ENCODE data around the gene TRRAP.

TRRAP gene

GRCh38 chr7:98921608-98922372, 43.5 kb downstream of the TRRAP start:
- in situ Hi-C loops (cut with HindIII; ENCODE audit: low pct_unique_long_range_greater_than_20kb, low sequenced_read_pairs), result no loop called here
- no peak for DNase-seq (ENCODE audit: low read depth in 1 of 2, low spot score in 1 of 2)
- no peak for TF ChIP-seq JUND (IDR thresholded peaks at IDR 0.05; ENCODE audit: low read depth)

GRCh38 chr7:98922392-98923187, 44.3 kb downstream of the TRRAP start:
- no peak for TF ChIP-seq JUND (IDR thresholded peaks at IDR 0.05; ENCODE audit: low read depth)
- peak in 1 of 2 experiments; percentile 10 for DNase-seq (ENCODE audit: low read depth in 1 of 2, low spot score in 1 of 2)
- in situ Hi-C loops (cut with HindIII; ENCODE audit: low pct_unique_long_range_greater_than_20kb, low sequenced_read_pairs), result no loop called here

GRCh38 chr7:98923512-98923911, 45.2 kb downstream of the TRRAP start:
- in situ Hi-C loops (cut with HindIII; ENCODE audit: low pct_unique_long_range_greater_than_20kb, low sequenced_read_pairs), result no loop called here
- no peak for TF ChIP-seq JUND (IDR thresholded peaks at IDR 0.05; ENCODE audit: low read depth)
- DNase-seq (ENCODE audit: low read depth in 1 of 2, low spot score in 1 of 2), result no peak

DNA sequence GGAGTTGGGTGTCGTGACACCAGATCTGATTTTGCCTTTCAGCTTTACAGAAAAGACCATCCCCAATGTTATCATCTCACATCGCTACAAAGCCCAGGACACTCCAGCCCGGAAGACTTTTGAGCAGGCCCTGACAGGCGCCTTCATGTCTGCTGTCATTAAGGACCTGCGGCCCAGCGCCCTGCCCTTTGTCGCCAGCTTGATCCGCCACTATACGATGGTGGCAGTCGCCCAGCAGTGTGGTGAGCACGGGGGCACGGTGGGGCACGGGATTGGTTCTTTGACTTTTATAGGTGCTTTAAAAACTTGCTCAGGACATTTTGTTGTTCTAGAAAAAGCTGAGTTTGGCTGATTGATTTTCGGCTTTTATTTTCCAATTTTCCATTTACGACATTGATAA, 48.8 kb downstream of the TRRAP start:
- no peak for DNase-seq (ENCODE audit: low read depth in 1 of 2, low spot score in 1 of 2)
- no peak for TF ChIP-seq JUND (IDR thresholded peaks at IDR 0.05; ENCODE audit: low read depth)
- in situ Hi-C loops (cut with HindIII; ENCODE audit: low pct_unique_long_range_greater_than_20kb, low sequenced_read_pairs), result no loop called here

- no peak for DNase-seq (ENCODE audit: low read depth in 1 of 2, low spot score in 1 of 2)
- in situ Hi-C loops (cut with HindIII; ENCODE audit: low pct_unique_long_range_greater_than_20kb, low sequenced_read_pairs), result no loop called here
- TF ChIP-seq JUND (IDR thresholded peaks at IDR 0.05; ENCODE audit: low read depth), result no peak
Measured at GRCh38 chr7:98930464-98930863, 52.1 kb downstream of the TRRAP start.

DNA sequence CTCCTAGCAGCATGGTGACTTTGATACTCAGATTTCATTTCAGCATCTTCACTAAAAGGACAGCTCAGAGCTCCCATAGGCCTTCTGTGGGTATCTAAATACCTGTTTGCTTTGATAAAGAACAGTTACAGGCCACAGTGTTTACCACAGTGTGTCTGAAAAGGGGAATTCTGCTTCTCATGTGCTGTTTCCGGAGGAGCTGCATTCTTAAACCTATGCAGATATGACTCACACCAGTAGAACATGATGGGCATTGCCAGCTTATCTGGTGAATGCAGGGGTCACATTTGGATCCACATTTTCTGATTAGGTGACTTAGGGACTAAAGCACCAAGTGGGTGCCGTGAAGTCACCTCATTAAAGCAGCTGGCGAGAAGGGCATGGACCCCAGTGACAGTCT, 52.6 kb downstream of the TRRAP start:
- no peak for TF ChIP-seq JUND (IDR thresholded peaks at IDR 0.05; ENCODE audit: low read depth)
- in situ Hi-C loops (cut with HindIII; ENCODE audit: low pct_unique_long_range_greater_than_20kb, low sequenced_read_pairs), result no loop called here
- DNase-seq (ENCODE audit: low read depth in 1 of 2, low spot score in 1 of 2), result no peak

- TF ChIP-seq JUND (IDR thresholded peaks at IDR 0.05; ENCODE audit: low read depth), result no peak
- no peak for DNase-seq (ENCODE audit: low read depth in 1 of 2, low spot score in 1 of 2)
- in situ Hi-C loops (cut with HindIII; ENCODE audit: low pct_unique_long_range_greater_than_20kb, low sequenced_read_pairs), result no loop called here
Measured at GRCh38 chr7:98933321-98933720, 55.0 kb downstream of the TRRAP start.

DNA sequence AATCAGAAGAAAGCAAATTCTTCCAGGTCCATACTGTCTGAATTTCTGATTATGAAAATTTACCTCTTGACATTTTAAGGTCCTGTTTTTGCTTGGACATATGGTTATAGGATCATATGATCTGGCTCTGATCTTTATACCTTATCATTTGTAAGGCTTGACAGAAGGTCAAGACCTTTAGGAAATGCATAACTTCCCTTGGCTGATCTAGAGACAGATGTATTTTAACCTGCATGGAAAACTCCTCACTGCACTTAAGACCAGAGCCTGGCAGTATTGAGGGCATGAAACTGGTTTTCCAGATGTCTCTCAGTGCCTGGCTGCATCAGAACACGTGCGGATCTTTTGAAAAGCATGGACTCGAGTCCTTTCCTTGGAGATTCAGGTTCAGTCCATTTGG, 55.9 kb downstream of the TRRAP start:
- DNase-seq (ENCODE audit: low read depth in 1 of 2, low spot score in 1 of 2), result no peak
- no peak for TF ChIP-seq JUND (IDR thresholded peaks at IDR 0.05; ENCODE audit: low read depth)
- in situ Hi-C loops (cut with HindIII; ENCODE audit: low pct_unique_long_range_greater_than_20kb, low sequenced_read_pairs), result no loop called here

GRCh38 chr7:98935811-98936210, 57.5 kb downstream of the TRRAP start:
- in situ Hi-C loops (cut with HindIII; ENCODE audit: low pct_unique_long_range_greater_than_20kb, low sequenced_read_pairs), result no loop called here
- TF ChIP-seq JUND (IDR thresholded peaks at IDR 0.05; ENCODE audit: low read depth), result no peak
- no peak for DNase-seq (ENCODE audit: low read depth in 1 of 2, low spot score in 1 of 2)

- TF ChIP-seq JUND (IDR thresholded peaks at IDR 0.05; ENCODE audit: low read depth), result no peak
- DNase-seq (ENCODE audit: low read depth in 1 of 2, low spot score in 1 of 2), result no peak
- in situ Hi-C loops (cut with HindIII; ENCODE audit: low pct_unique_long_range_greater_than_20kb, low sequenced_read_pairs), result no loop called here
Measured at GRCh38 chr7:98943336-98943735, 65.0 kb downstream of the TRRAP start.

GRCh38 chr7:98944386-98944785, 66.1 kb downstream of the TRRAP start:
- no peak for DNase-seq (ENCODE audit: low read depth in 1 of 2, low spot score in 1 of 2)
- in situ Hi-C loops (cut with HindIII; ENCODE audit: low pct_unique_long_range_greater_than_20kb, low sequenced_read_pairs), result no loop called here
- TF ChIP-seq JUND (IDR thresholded peaks at IDR 0.05; ENCODE audit: low read depth), result no peak

- no peak for DNase-seq (ENCODE audit: low read depth in 1 of 2, low spot score in 1 of 2)
- in situ Hi-C loops (cut with HindIII; ENCODE audit: low pct_unique_long_range_greater_than_20kb, low sequenced_read_pairs), result no loop called here
- no peak for TF ChIP-seq JUND (IDR thresholded peaks at IDR 0.05; ENCODE audit: low read depth)
Measured at GRCh38 chr7:98945852-98946251, 67.5 kb downstream of the TRRAP start.

- in situ Hi-C loops (cut with HindIII; ENCODE audit: low pct_unique_long_range_greater_than_20kb, low sequenced_read_pairs), result no loop called here
- no peak for DNase-seq (ENCODE audit: low read depth in 1 of 2, low spot score in 1 of 2)
Measured at GRCh38 chr7:98946389-98946788, 68.1 kb downstream of the TRRAP start.

More at GRCh38 chr7:98946389-98946788, 68.1 kb downstream of the TRRAP start:
- TF ChIP-seq JUND (IDR thresholded peaks at IDR 0.05; ENCODE audit: low read depth), result no peak
